Measurements from ENCODE around the gene RPS24. TPM values are rescaled to one million over a fixed set of nuclear protein-coding genes. Genes with fewer than 3 reads are reported as not detected.
"Not testable (repeated sequence)": the region's sequence is repeated elsewhere in the genome, so short reads cannot be mapped to it uniquely, and the experiment has no call there.

RPS24 gene
- polyA plus RNA-seq, 4 donors = 3,318 to 7,694 (median 4,630) TPM

- Histone ChIP-seq H3K4me1 (ENCODE audit: control insufficient read depth in 3 of 3, insufficient read depth in 2 of 3, low read depth in 1 of 3, low read length in 2 of 3) (no peaks in the 10 kb centered on the region), H3K27me3 (ENCODE audit: control insufficient read depth in 3 of 3, insufficient read depth in 3 of 3, low read length in 3 of 3) (no peaks in the 10 kb centered on the region), H3K4me3 (ENCODE audit: low read depth in 1 of 3, low read length in 3 of 3) (no peak overlapping the region), H3K9me3 (ENCODE audit: control insufficient read depth in 2 of 2, insufficient read depth in 1 of 2, low read depth in 1 of 2, low read length in 1 of 2) (no peaks in the 10 kb centered on the region), H3K27ac (ENCODE audit: low read depth in 1 of 3, low read length in 2 of 3) (no peak overlapping the region), H3K36me3 (ENCODE audit: control insufficient read depth in 3 of 3, insufficient read depth in 2 of 3, low read depth in 1 of 3, low read length in 3 of 3) (no peaks in the 10 kb centered on the region)
- WGBS, 3 donors = 74 to 82% (median 81%) methylated on average over 4 of the region's 4 CpGs
- FAIRE-seq = no peak
- DNase-seq = no peak
Observed at GRCh38 chr10:78071140-78071856, 37.6 kb downstream of the RPS24 start.

DNA sequence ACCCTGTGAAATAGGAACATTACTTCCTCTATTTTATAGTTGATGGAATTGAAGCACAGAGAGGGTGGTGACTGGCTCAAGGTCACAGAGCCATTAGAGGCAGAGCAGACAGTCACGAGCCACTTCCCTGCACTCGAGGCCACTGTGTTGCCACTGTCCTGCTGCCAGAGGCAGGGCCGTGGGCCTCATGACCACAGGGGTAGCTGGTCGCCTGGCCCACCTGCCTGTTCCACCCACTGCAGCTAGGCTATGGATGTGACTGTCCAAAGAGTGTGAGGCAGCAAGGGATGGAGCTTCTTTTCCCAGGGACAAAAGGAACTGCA, 38.2 kb downstream of the RPS24 start:
- no peak overlapping the region for H3K27ac ChIP-seq (ENCODE audit: low read depth in 1 of 3, low read length in 2 of 3)
- no peaks in the 10 kb centered on the region for H3K9me3 ChIP-seq (ENCODE audit: control insufficient read depth in 2 of 2, insufficient read depth in 1 of 2, low read depth in 1 of 2, low read length in 1 of 2)
- H3K36me3 ChIP-seq (ENCODE audit: control insufficient read depth in 3 of 3, insufficient read depth in 2 of 3, low read depth in 1 of 3, low read length in 3 of 3) = no peaks in the 10 kb centered on the region
- WGBS, 3 donors = 66 to 88% (median 76%) methylated on average over 4 of the region's 4 CpGs
- no peaks in the 10 kb centered on the region for H3K4me1 ChIP-seq (ENCODE audit: control insufficient read depth in 3 of 3, insufficient read depth in 2 of 3, low read depth in 1 of 3, low read length in 2 of 3)
- no peak overlapping the region for H3K4me3 ChIP-seq (ENCODE audit: low read depth in 1 of 3, low read length in 3 of 3)
- FAIRE-seq (no peak), DNase-seq (no peak)
- H3K27me3 ChIP-seq (ENCODE audit: control insufficient read depth in 3 of 3, insufficient read depth in 3 of 3, low read length in 3 of 3) = no peaks in the 10 kb centered on the region

- no peak for FAIRE-seq
- Histone ChIP-seq H3K36me3 (ENCODE audit: control insufficient read depth in 3 of 3, insufficient read depth in 2 of 3, low read depth in 1 of 3, low read length in 3 of 3) (no peaks in the 10 kb centered on the region), H3K4me1 (ENCODE audit: control insufficient read depth in 3 of 3, insufficient read depth in 2 of 3, low read depth in 1 of 3, low read length in 2 of 3) (no peaks in the 10 kb centered on the region), H3K9me3 (ENCODE audit: control insufficient read depth in 2 of 2, insufficient read depth in 1 of 2, low read depth in 1 of 2, low read length in 1 of 2) (no peaks in the 10 kb centered on the region), H3K27ac (ENCODE audit: low read depth in 1 of 3, low read length in 2 of 3) (no peak overlapping the region), H3K27me3 (ENCODE audit: control insufficient read depth in 3 of 3, insufficient read depth in 3 of 3, low read length in 3 of 3) (no peaks in the 10 kb centered on the region), H3K4me3 (ENCODE audit: low read depth in 1 of 3, low read length in 3 of 3) (no peak overlapping the region)
- no peak for DNase-seq
Observed at GRCh38 chr10:78072504-78072903, 38.8 kb downstream of the RPS24 start.

DNA sequence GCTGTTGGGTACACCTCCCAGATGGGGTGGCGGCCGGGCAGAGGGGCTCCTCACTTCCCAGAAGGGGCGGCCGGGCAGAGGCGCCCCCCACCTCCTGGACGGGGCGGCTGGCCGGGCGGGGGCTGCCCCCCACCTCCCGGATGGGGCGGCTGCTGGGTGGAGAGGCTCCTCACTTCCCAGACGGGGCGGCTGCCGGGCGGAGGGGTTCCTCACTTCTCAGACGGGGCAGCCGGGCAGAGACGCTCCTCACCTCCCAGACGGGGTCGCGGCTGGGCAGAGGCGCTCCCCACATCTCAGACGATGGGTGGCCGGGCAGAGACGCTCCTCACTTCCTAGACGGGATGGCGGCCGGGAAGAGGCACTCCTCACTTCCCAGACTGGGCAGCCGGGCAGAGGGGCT, 42.1 kb downstream of the RPS24 start:
- WGBS, 3 donors = 93 to 98% (median 95%) methylated on average over 5 to 27 of the region's 29 CpGs
- FAIRE-seq; H3K27ac ChIP-seq (ENCODE audit: low read depth in 1 of 3, low read length in 2 of 3); DNase-seq; H3K9me3 ChIP-seq (ENCODE audit: control insufficient read depth in 2 of 2, insufficient read depth in 1 of 2, low read depth in 1 of 2, low read length in 1 of 2); H3K27me3 ChIP-seq (ENCODE audit: control insufficient read depth in 3 of 3, insufficient read depth in 3 of 3, low read length in 3 of 3); H3K4me1 ChIP-seq (ENCODE audit: control insufficient read depth in 3 of 3, insufficient read depth in 2 of 3, low read depth in 1 of 3, low read length in 2 of 3); H3K4me3 ChIP-seq (ENCODE audit: low read depth in 1 of 3, low read length in 3 of 3); H3K36me3 ChIP-seq (ENCODE audit: control insufficient read depth in 3 of 3, insufficient read depth in 2 of 3, low read depth in 1 of 3, low read length in 3 of 3): not testable (repeated sequence)

GRCh38 chr10:78078539-78079330, 45.1 kb downstream of the RPS24 start:
- 77 to 82% (median 81%) methylated on average over 4 of the region's 4 CpGs for WGBS, 3 donors
- Histone ChIP-seq H3K36me3 (ENCODE audit: control insufficient read depth in 3 of 3, insufficient read depth in 2 of 3, low read depth in 1 of 3, low read length in 3 of 3) (no peaks in the 10 kb centered on the region), H3K4me3 (ENCODE audit: low read depth in 1 of 3, low read length in 3 of 3) (no peak overlapping the region), H3K9me3 (ENCODE audit: control insufficient read depth in 2 of 2, insufficient read depth in 1 of 2, low read depth in 1 of 2, low read length in 1 of 2) (no peaks in the 10 kb centered on the region), H3K27me3 (ENCODE audit: control insufficient read depth in 3 of 3, insufficient read depth in 3 of 3, low read length in 3 of 3) (no peaks in the 10 kb centered on the region), H3K27ac (ENCODE audit: low read depth in 1 of 3, low read length in 2 of 3) (no peak overlapping the region), H3K4me1 (ENCODE audit: control insufficient read depth in 3 of 3, insufficient read depth in 2 of 3, low read depth in 1 of 3, low read length in 2 of 3) (no peaks in the 10 kb centered on the region)
- DNase-seq (no peak), FAIRE-seq (no peak)

GRCh38 chr10:78079411-78079810, 45.7 kb downstream of the RPS24 start:
- Histone ChIP-seq H3K4me3 (ENCODE audit: low read depth in 1 of 3, low read length in 3 of 3) (no peak overlapping the region), H3K4me1 (ENCODE audit: control insufficient read depth in 3 of 3, insufficient read depth in 2 of 3, low read depth in 1 of 3, low read length in 2 of 3) (no peaks in the 10 kb centered on the region), H3K9me3 (ENCODE audit: control insufficient read depth in 2 of 2, insufficient read depth in 1 of 2, low read depth in 1 of 2, low read length in 1 of 2) (no peaks in the 10 kb centered on the region), H3K27me3 (ENCODE audit: control insufficient read depth in 3 of 3, insufficient read depth in 3 of 3, low read length in 3 of 3) (no peaks in the 10 kb centered on the region), H3K27ac (ENCODE audit: low read depth in 1 of 3, low read length in 2 of 3) (no peak overlapping the region), H3K36me3 (ENCODE audit: control insufficient read depth in 3 of 3, insufficient read depth in 2 of 3, low read depth in 1 of 3, low read length in 3 of 3) (no peaks in the 10 kb centered on the region)
- DNase-seq (no peak), FAIRE-seq (no peak)
- WGBS, 3 donors = 85 to 89% (median 89%) methylated on average over 6 of the region's 6 CpGs

DNA sequence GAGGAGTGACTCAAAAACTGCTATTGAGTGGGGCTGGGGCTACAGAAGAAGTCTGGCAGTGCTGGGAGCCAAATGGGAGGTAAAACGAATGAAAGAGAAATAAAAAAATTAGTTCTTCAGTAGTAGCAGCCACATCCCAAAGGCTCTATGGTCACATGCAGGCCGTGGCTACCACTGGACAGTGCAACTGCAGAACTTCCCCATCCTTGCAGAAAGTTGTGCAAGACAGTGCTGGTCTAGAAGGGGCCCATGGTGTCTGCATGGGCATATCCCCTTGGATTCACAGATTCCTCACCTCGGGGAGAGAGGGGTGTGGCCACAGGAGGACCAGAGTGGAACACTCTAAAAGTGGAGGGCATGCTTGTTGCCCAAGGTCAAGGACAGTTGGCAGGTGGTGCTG, 47.6 kb downstream of the RPS24 start:
- DNase-seq (no peak), FAIRE-seq (no peak)
- Histone ChIP-seq H3K4me3 (ENCODE audit: low read depth in 1 of 3, low read length in 3 of 3) (no peak overlapping the region), H3K4me1 (ENCODE audit: control insufficient read depth in 3 of 3, insufficient read depth in 2 of 3, low read depth in 1 of 3, low read length in 2 of 3) (no peaks in the 10 kb centered on the region), H3K9me3 (ENCODE audit: control insufficient read depth in 2 of 2, insufficient read depth in 1 of 2, low read depth in 1 of 2, low read length in 1 of 2) (no peaks in the 10 kb centered on the region), H3K36me3 (ENCODE audit: control insufficient read depth in 3 of 3, insufficient read depth in 2 of 3, low read depth in 1 of 3, low read length in 3 of 3) (no peaks in the 10 kb centered on the region), H3K27ac (ENCODE audit: low read depth in 1 of 3, low read length in 2 of 3) (no peak overlapping the region), H3K27me3 (ENCODE audit: control insufficient read depth in 3 of 3, insufficient read depth in 3 of 3, low read length in 3 of 3) (no peaks in the 10 kb centered on the region)
- WGBS, 3 donors = 35 to 42% (median 36%) methylated on average over 3 of the region's 3 CpGs

GRCh38 chr10:78082636-78083035, 49.0 kb downstream of the RPS24 start:
- H3K4me1 ChIP-seq (ENCODE audit: control insufficient read depth in 3 of 3, insufficient read depth in 2 of 3, low read depth in 1 of 3, low read length in 2 of 3) = no peaks in the 10 kb centered on the region
- DNase-seq (no peak), FAIRE-seq (no peak)
- no peak overlapping the region for H3K4me3 ChIP-seq (ENCODE audit: low read depth in 1 of 3, low read length in 3 of 3)
- no peaks in the 10 kb centered on the region for H3K27me3 ChIP-seq (ENCODE audit: control insufficient read depth in 3 of 3, insufficient read depth in 3 of 3, low read length in 3 of 3)
- 76 to 84% (median 79%) methylated on average over 4 of the region's 4 CpGs for WGBS, 3 donors
- no peaks in the 10 kb centered on the region for H3K36me3 ChIP-seq (ENCODE audit: control insufficient read depth in 3 of 3, insufficient read depth in 2 of 3, low read depth in 1 of 3, low read length in 3 of 3)
- no peaks in the 10 kb centered on the region for H3K9me3 ChIP-seq (ENCODE audit: control insufficient read depth in 2 of 2, insufficient read depth in 1 of 2, low read depth in 1 of 2, low read length in 1 of 2)
- no peak overlapping the region for H3K27ac ChIP-seq (ENCODE audit: low read depth in 1 of 3, low read length in 2 of 3)
